Endothelial cell of umbilical vein (primary cell): Measurements from ENCODE around the gene DNAH1. TPM values are rescaled to one million over a fixed set of nuclear protein-coding genes. Genes with fewer than 3 reads are reported as not detected.

Source experiments
- BruUV-seq: library from RNA; stranded (reverse); fragments of 400-500 nt; replicated peaks from 2 replicates; lab custom pipeline; 2021; lab: Mats Ljungman, UMichigan
- CTCF ChIA-PET: fragments of 300-600, 350-600 bp; sonication (Branson Sonifier 250); formaldehyde crosslinking; loops from one replicate; lab custom pipeline; 2021; ENCODE audit warnings: antibody characterized with exemption, inconsistent platforms; lab: Charles Lee
- POLR2A ChIA-PET: fragments of 300-600, 350-600 bp; sonication (Branson Sonifier 250); formaldehyde crosslinking; loops from one replicate; lab custom pipeline; 2021; ENCODE audit warnings: antibody characterized with exemption, inconsistent platforms; lab: Charles Lee
- DNase-seq: peaks from one replicate; pipeline ENCODE4 v3.0.0-alpha.2; 2011; ENCODE audit warnings: low read depth, low spot score
- FAIRE-seq: peaks from 2 replicates; lab custom pipeline; 2011; peaks lifted over from hg19 to GRCh38; lab: Jason Lieb, UNC
- H2AFZ ChIP-seq: 2 replicates; pipeline ENCODE4 v1.6.0; 2012; ENCODE audit warnings: low read depth, low read length, control low read depth, inconsistent platforms
- H3K27ac ChIP-seq: 2 replicates; pipeline ENCODE4 v1.5.1; 2011; ENCODE audit warnings: low read depth, mild to moderate bottlenecking, control low read depth, low read length, moderate library complexity; ENCODE audit not compliant: insufficient read depth
- H3K27me3 ChIP-seq, 2 experiments: 2 replicates each; pipeline versions ENCODE4 v1.6.0 to v1.6.1; 2011; ENCODE audit warnings: low read length in 2 of 2, mixed read lengths in 1 of 2; ENCODE audit not compliant: control insufficient read depth in 2 of 2, insufficient read depth in 2 of 2
- H3K36me3 ChIP-seq, 2 experiments: 2 replicates in 1 of 2; 3 replicates in 1 of 2; pipeline ENCODE4 v1.5.1; 2011; ENCODE audit warnings: low read length in 2 of 2, mild to moderate bottlenecking in 1 of 2, moderate library complexity in 1 of 2; ENCODE audit not compliant: control insufficient read depth in 2 of 2, insufficient read depth in 2 of 2; ENCODE audit errors: extremely low read depth in 1 of 2
- H3K4me1 ChIP-seq: 3 replicates; pipeline ENCODE4 v1.5.1; 2011; ENCODE audit warnings: mild to moderate bottlenecking, low read length; ENCODE audit not compliant: control insufficient read depth, insufficient read depth; ENCODE audit errors: extremely low read depth
- H3K4me2 ChIP-seq: 2 replicates; pipeline ENCODE4 v1.6.1; 2011; ENCODE audit warnings: low read length, control low read depth, mixed read lengths; ENCODE audit not compliant: insufficient read depth
- H3K4me3 ChIP-seq, 3 experiments: fragments of 200-600 bp in 1 of 3; sonication (generic), shearing (Covaris generic) in 1 of 3; replicated peaks in 1 of 3; 2 replicates each; pipeline ENCODE4 v1.5.1; 2011 to 2016; ENCODE audit warnings: control low read depth in 3 of 3, low read length in 3 of 3, mild to moderate bottlenecking in 2 of 3, inconsistent platforms in 1 of 3, low read depth in 1 of 3, moderate library complexity in 1 of 3; ENCODE audit not compliant: insufficient read depth in 1 of 3
- H3K79me2 ChIP-seq: 2 replicates; pipeline ENCODE4 v1.6.0; 2012; ENCODE audit warnings: low read length, inconsistent platforms; ENCODE audit not compliant: control insufficient read depth, insufficient read depth
- H3K9ac ChIP-seq: replicated peaks from 2 replicates; pipeline ENCODE3; 2011; ENCODE audit warnings: low read length, control low read depth; ENCODE audit not compliant: insufficient read depth; ENCODE audit errors: extremely low read depth
- H3K9me1 ChIP-seq: replicated peaks from 3 replicates; pipeline ENCODE4 v1.6.0; 2011; ENCODE audit warnings: mild to moderate bottlenecking, low read length; ENCODE audit not compliant: control insufficient read depth, insufficient read depth; ENCODE audit errors: extremely low read depth
- H3K9me3 ChIP-seq: replicated peaks from 2 replicates; pipeline ENCODE4 v1.5.1; 2012; ENCODE audit warnings: low read length, inconsistent platforms; ENCODE audit not compliant: control insufficient read depth, insufficient read depth
- H4K20me1 ChIP-seq: replicated peaks from 2 replicates; pipeline ENCODE3; 2011; ENCODE audit warnings: mild to moderate bottlenecking, low read length; ENCODE audit not compliant: control insufficient read depth, insufficient read depth; ENCODE audit errors: extremely low read depth
- CTCF ChIP-seq, 2 donors: IDR thresholded peaks; 1 replicate in 1 of 2; 2 replicates in 1 of 2; pipeline ENCODE4 v1.5.1; 2011; ENCODE audit warnings: low read length in 2 of 2, mild to moderate bottlenecking in 2 of 2, moderate library complexity in 2 of 2, control low read depth in 1 of 2, inconsistent platforms in 1 of 2, low read depth in 1 of 2; ENCODE audit not compliant: insufficient read depth in 1 of 2; ENCODE audit errors: extremely low read depth in 1 of 2
- EZH2 ChIP-seq: IDR thresholded peaks from 2 replicates; pipeline ENCODE4 v1.6.1; 2012; ENCODE audit warnings: borderline replicate concordance, low read depth, mild to moderate bottlenecking, moderate library complexity, low read length, inconsistent platforms; ENCODE audit not compliant: severe bottlenecking
- FOS ChIP-seq: IDR thresholded peaks from 2 replicates; pipeline ENCODE4 v1.6.1; 2011; ENCODE audit warnings: mild to moderate bottlenecking, low read length, moderate library complexity, borderline replicate concordance; ENCODE audit not compliant: insufficient read depth
- JUN ChIP-seq: IDR thresholded peaks from 2 replicates; pipeline ENCODE4 v1.6.1; 2011; ENCODE audit warnings: borderline replicate concordance, low read depth; ENCODE audit not compliant: insufficient read length, insufficient read depth
- MAX ChIP-seq: IDR thresholded peaks from 2 replicates; pipeline ENCODE4 v1.6.1; 2011; ENCODE audit not compliant: insufficient read depth, insufficient read length
- POLR2AphosphoS5 ChIP-seq: IDR thresholded peaks from 2 replicates; pipeline ENCODE4 v1.6.1; 2012; ENCODE audit warnings: low read depth, mild to moderate bottlenecking, control low read depth, low read length, moderate library complexity; ENCODE audit not compliant: insufficient read depth
- dilution Hi-C: fragments of 300-500 bp; cut with MboI; formaldehyde crosslinking; loops from one replicate; pipeline ENCODE4 v1.15.0; 2019; ENCODE audit warnings: low sequenced_read_pairs; ENCODE audit not compliant: extremely low pct_ligation_motif_present
- intact Hi-C: fragments of 100-400 bp; cut with micrococcal nuclease; formaldehyde crosslinking; loops from one replicate; pipeline ENCODE4 v1.10.0; 2022
- polyA plus RNA-seq, 4 experiments: library from polyadenylated mRNA; depleted of rRNA in 3 of 4; stranded (reverse) in 3 of 4; unstranded in 1 of 4; fragments of >200 nt; gene quantifications; 2 replicates each; pipeline versions ENCODE4 v1.2.1 to v1.2.3, GENCODE V29; 2011 to 2012; ENCODE audit warnings: missing spikeins in 1 of 4
- total RNA-seq: library from RNA; stranded (reverse); gene quantifications from 2 replicates; pipeline ENCODE4 v1.2.3, GENCODE V29; 2021

The DNAH1 gene
- total and polyA plus RNA-seq, 2 donors (not counting 3 experiments of a cell fraction or from before 2014, with no cell fraction given), result 5.8 to 6.0 TPM

GRCh38 chr3:52298149-52299098 is 17.7 kb upstream of the DNAH1 start:
- Histone ChIP-seq H3K36me3 (peaks cover 0 to 5% of the 10 kb centered on the region in 2 experiments), H3K9me1 (no peaks in the 10 kb centered on the region), H3K27ac (no peak overlapping the region), H4K20me1 (no peaks in the 10 kb centered on the region), H3K4me2 (no peak overlapping the region), H3K4me1 (peaks cover 15% of the 10 kb centered on the region), H3K9ac (no peak overlapping the region), H2AFZ (no peak overlapping the region), H3K27me3 (no peaks in the 10 kb centered on the region), H3K9me3 (no peaks in the 10 kb centered on the region), H3K4me3 (no peak overlapping the region), H3K79me2 (no peaks in the 10 kb centered on the region)
- TF ChIP-seq FOS (no peak), CTCF (IDR thresholded peaks at IDR 0.05; ENCODE audit: extremely low read depth in 1 of 2, insufficient read depth in 1 of 2, low read depth in 1 of 2, low read length in 2 of 2) (no peak), JUN (no peak), POLR2AphosphoS5 (no peak), EZH2 (no peak), MAX (no peak)
- dilution Hi-C loops, result no loop called here
- intact Hi-C loops, result no loop called here
- FAIRE-seq, result no peak
- no TSS peak for BruUV-seq
- DNase-seq, result no peak
- CTCF ChIA-PET, result interaction anchor here (0.6 to 7.1 kb wide), 4 partner anchors 22 to 232 kb away, joined by 3 to 74 read pairs (median 6); partner anchors contain the start of gene TWF2
- POLR2A ChIA-PET, result interaction anchor here (1.3 kb wide), 1 partner anchor 20 kb away, joined by 3 read pairs; the partner anchor contains the start of gene WDR82
